GM21529 (cell line): ENCODE data around the gene SOX3.

Experiments used
- ATAC-seq: cut with Tn5 transposase; IDR thresholded peaks from one replicate; pipeline ENCODE4 v1.9.1; 2021; ENCODE audit not compliant: unreplicated experiment

Gene SOX3

DNA sequence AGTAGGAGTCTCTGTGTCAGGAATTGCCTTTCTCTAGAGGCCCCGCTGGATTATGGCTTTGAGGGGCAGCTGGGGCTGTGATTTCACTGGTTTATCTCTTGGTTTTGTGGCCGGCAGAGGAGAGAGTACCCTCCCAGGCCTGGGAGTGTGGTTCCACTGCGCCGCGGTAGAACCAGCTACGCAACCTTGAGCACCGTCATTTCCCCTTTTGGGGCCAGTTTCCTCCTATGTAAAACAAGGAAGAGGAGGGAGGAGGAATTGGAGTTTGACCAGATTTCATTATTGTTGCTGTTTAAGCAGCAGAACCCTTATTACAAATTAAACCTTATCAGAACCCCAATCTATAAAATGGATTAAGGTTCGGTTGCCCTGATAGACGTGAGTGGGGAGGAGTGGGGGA is 4.4 kb downstream of the SOX3 start:
- ATAC-seq, result no peak

DNA sequence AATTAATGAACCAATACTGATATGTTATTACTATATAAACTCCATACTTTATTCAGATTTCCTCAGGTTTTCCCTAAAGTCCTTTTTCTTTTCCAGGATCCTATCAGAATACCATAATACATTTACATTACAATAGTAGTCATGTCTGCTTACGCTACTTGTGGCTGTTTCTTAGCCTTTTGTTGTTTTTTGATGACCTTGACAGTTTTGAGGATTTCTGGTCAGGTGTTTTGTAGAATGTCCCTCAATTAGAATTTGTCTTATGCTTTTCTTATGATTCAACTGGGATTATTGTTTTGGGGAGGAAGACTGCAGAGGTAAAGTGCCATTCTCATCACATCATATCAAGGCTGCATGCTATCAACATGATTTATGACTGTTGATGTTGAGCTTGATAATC is 9.1 kb downstream of the SOX3 start:
- no peak for ATAC-seq

- no peak for ATAC-seq
Measured at GRCh38 chrX:140492066-140492994, 12.5 kb downstream of the SOX3 start.

GRCh38 chrX:140480765-140481164 is 24.1 kb downstream of the SOX3 start:
- no peak for ATAC-seq

DNA sequence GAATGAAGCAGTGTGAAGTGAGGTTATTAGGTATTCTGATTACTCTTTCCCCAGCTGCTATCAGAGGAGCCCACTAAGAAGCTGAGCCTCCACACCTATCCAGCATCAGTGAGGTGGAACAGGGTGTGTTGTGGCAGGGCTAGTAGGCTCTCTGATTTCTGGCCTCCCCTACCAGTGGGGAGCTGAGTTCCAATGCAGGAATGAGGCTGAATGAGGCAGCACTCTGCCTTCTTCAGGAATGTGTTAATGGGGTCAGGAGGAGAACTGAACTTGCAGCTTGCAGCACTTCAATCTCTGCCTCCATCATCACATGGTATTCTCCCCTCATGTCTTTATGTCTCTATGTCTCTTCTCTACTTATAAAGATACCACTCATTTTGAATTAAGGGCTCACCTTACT is 26.9 kb downstream of the SOX3 start:
- ATAC-seq, result no peak

- no peak for ATAC-seq
Measured at GRCh38 chrX:140475025-140475424, 29.8 kb downstream of the SOX3 start.

DNA sequence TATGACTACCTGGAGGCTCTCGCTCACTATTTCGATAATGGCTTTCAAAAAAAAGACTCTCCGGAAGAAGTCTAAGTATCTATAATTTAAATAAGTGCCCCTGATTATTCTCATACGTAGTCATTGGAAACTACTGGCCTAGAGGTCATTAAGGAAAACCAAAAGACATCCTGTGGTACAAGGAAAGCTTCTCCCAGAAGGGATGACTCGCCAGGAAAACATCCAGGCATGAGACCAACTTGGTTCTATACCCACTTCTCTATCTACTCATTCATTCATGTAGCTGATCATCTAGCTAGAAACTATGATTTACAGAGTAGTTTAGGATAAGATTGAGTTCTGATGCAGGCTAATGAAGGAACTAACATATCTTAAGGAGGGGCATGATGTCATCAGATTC is 37.7 kb downstream of the SOX3 start:
- ATAC-seq, result no peak
